H1 (cell line): ENCODE data around the gene SMAD6. TPM values are rescaled to one million over a fixed set of nuclear protein-coding genes. Genes with fewer than 3 reads are reported as not detected.

Source experiments
- ATF2 ChIP-seq: IDR thresholded peaks from 2 replicates; pipeline ENCODE4 v1.6.1; 2012; ENCODE audit warnings: low read length, inconsistent platforms
- CHD1 ChIP-seq: IDR thresholded peaks from 2 replicates; pipeline ENCODE4 v1.6.1; 2012; ENCODE audit warnings: low read depth, low read length, improper control_type of control experiment
- SRF ChIP-seq: IDR thresholded peaks from 2 replicates; pipeline ENCODE4 v1.6.1; 2011; ENCODE audit warnings: mild to moderate bottlenecking, low read depth, low read length, moderate library complexity
- ZNF274 ChIP-seq: IDR thresholded peaks from 2 replicates; pipeline ENCODE4 v1.7.0; 2012; ENCODE audit warnings: low read length, borderline replicate concordance; ENCODE audit errors: extremely low read depth
- polyA plus RNA-seq, 7 experiments: library from polyadenylated mRNA; depleted of rRNA in 3 of 7; stranded (reverse) in 5 of 7; unstranded in 2 of 7; fragments of >200 nt in 5 of 7; fragments of 200-250 nt in 2 of 7; gene quantifications; 1 replicate in 5 of 7; 2 replicates in 1 of 7; 4 replicates in 1 of 7; pipeline versions ENCODE4 v1.2.1 to v1.2.3, GENCODE V29; 2011 to 2013; ENCODE audit warnings: missing spikeins in 2 of 7, mixed read lengths in 2 of 7
- total RNA-seq: library from RNA; stranded (reverse); fragmentation: NEBNext Ultra II Directional; extraction: Animal tissue kit (Norgen Biotek cat#: 25700); gene quantifications from 2 replicates; pipeline ENCODE4 v1.2.1, GENCODE V29; 2021

SMAD6 gene
- total and polyA plus RNA-seq, 2 of the 8 experiments (the other 6 are each of a cell fraction or from before 2014, with no cell fraction given) = 1.8 to 7.0 TPM

DNA sequence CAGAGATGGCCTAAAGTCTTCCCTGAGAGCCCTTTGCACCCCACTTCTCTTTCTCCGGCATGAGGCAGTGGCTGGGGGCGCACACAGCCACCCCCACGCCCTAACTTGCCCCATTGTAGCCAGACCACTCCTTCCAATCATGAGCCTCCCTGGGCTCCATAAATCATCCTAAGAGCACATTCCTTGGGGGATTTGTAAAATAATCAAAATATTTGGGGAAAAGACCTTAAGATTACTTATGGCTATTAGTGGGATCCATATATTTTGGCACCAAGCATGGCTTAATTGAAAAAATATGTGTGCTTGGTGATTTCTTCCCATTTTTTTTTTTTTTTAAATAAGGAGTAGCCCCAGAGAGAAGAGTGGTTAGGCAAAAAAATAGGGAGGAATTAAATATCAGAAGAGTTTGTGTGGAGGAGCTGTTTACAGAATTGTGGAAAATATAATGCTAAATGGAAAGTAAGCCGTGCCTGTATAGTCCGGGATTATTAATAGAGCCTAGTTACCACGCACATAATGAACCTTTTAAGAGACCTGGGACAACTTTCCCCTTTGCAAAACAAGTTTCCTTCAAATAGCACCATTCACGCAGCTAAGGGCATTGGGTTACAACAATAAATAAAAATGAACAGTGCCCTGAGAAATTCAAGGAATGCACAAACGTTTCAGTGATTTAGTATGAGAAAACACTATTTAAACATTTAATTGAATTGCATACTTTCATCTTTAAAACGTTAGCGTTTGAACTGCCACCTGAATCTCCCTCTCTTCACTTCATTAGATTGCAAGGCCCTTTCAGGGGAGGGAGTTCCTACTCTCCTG is 46.1 kb downstream of the SMAD6 start (continued):
- TF ChIP-seq CHD1 (no peak), ATF2 (no peak), SRF (no peak), ZNF274 (no peak)
